ENCODE results near the gene GLRX. TPM values are rescaled to one million over a fixed set of nuclear protein-coding genes. Genes with fewer than 3 reads are reported as not detected.
"Not testable (repeated sequence)": the region's sequence is repeated elsewhere in the genome, so short reads cannot be mapped to it uniquely, and the experiment has no call there.

Gene GLRX
- total RNA-seq, 1 experiment from 2014 or later = 119 TPM

GRCh38 chr5:95826949-95827891 lies 4.7 kb upstream of the GLRX start:
- DNase-seq (ENCODE audit: low read depth) = no peak

GRCh38 chr5:95825495-95825894 lies 3.0 kb upstream of the GLRX start:
- DNase-seq (ENCODE audit: low read depth) = no peak

- no peak for DNase-seq (ENCODE audit: low read depth)
Measured at GRCh38 chr5:95824747-95825146, 2.2 kb upstream of the GLRX start.

GRCh38 chr5:95823738-95824609 lies 1.4 kb upstream of the GLRX start:
- DNase-seq (ENCODE audit: low read depth) = peak; percentile 94

- DNase-seq (ENCODE audit: low read depth) = no peak
Measured at GRCh38 chr5:95823218-95823737, 752 bp upstream of the GLRX start.

- peak; percentile 67 for DNase-seq (ENCODE audit: low read depth)
Measured at GRCh38 chr5:95822043-95822541, 434 bp downstream of the GLRX start.

GRCh38 chr5:95821110-95822021 lies 1.2 kb downstream of the GLRX start:
- no peak for DNase-seq (ENCODE audit: low read depth)

- DNase-seq (ENCODE audit: low read depth) = no peak
Measured at GRCh38 chr5:95818181-95819147, 4.1 kb downstream of the GLRX start.

GRCh38 chr5:95817430-95817829 lies 5.1 kb downstream of the GLRX start:
- DNase-seq (ENCODE audit: low read depth) = peak; percentile 96

GRCh38 chr5:95816776-95817175 lies 5.8 kb downstream of the GLRX start:
- no peak for DNase-seq (ENCODE audit: low read depth)

- DNase-seq (ENCODE audit: low read depth) = no peak
Measured at GRCh38 chr5:95816341-95816740, 6.2 kb downstream of the GLRX start.

- no peak for DNase-seq (ENCODE audit: low read depth)
Measured at GRCh38 chr5:95815155-95815729, 7.3 kb downstream of the GLRX start.

- not testable (repeated sequence) for DNase-seq (ENCODE audit: low read depth)
Measured at GRCh38 chr5:95813035-95813434, 9.5 kb downstream of the GLRX start.

GRCh38 chr5:95812074-95812471 lies 10.5 kb downstream of the GLRX start:
- no peak for DNase-seq (ENCODE audit: low read depth)

- not testable (repeated sequence) for DNase-seq (ENCODE audit: low read depth)
Measured at GRCh38 chr5:95811461-95812073, 11.0 kb downstream of the GLRX start.

- DNase-seq (ENCODE audit: low read depth) = peak; percentile 59
Measured at GRCh38 chr5:95811126-95811423, 11.5 kb downstream of the GLRX start.

- DNase-seq (ENCODE audit: low read depth) = no peak
Measured at GRCh38 chr5:95810305-95811125, 12.0 kb downstream of the GLRX start.

GRCh38 chr5:95809414-95809960 lies 13.0 kb downstream of the GLRX start:
- no peak for DNase-seq (ENCODE audit: low read depth)

Data from LHCN-M2 (cell line).